GM12873 (cell line): Measurements from ENCODE around the gene UBE2H.

Source experiments
- TF ChIP-seq, protein P1 (sequence below): IDR thresholded peaks from 2 replicates; pipeline ENCODE4 v1.5.1; 2012; ENCODE audit warnings: low read depth, mild to moderate bottlenecking, moderate library complexity, low read length, control low read depth; ENCODE audit not compliant: insufficient read depth; ENCODE audit errors: missing control alignments

The UBE2H gene

DNA sequence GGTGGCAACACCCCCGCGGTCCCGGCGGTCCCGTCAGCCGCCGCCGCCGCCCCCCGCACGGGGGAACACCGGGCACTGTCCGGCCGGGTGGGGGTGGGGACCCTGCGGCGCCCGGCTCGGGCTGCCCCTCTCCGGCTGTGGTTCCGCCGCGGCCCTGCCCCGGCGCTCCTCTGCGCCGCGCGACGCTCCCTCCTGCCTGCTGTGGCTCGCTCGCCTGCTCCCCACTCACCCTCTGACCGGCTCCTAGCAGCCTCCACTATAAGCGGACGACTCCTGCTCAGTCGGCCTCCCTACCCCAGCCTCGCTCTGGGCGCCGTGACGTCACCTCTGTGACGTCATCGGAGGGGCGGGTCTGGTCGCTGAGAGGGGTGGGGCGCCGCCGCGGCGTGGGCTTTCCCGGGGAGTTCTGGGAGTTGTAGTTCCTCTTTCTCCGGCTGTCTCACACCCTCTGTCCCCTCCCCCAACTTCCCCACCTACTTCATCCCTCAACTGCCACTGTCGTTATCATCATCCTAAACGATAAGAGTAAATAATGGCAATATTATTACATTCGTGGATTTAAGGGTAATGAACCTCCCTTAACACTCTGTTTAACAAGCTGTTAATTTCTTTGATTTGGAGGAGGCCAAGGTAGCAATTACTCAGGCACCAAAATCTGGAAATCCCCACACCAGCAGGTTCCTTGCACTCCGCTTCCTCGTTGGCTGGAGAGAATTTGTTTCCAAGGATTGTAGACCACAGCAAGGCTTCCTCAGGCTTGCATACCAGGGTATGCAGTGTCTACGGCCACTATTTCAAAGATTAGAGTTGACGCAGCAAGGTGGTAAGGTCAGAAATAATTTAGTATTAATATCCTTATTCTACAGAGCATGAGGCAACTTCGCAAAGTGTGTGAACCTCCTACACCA is at the start of gene UBE2H:
UBE2H (minus strand) TSS at position 308 of the 908 bp plus-strand sequence. CDS start 405 bp downstream, outside the sequence.
- TF ChIP-seq, protein P1, sequence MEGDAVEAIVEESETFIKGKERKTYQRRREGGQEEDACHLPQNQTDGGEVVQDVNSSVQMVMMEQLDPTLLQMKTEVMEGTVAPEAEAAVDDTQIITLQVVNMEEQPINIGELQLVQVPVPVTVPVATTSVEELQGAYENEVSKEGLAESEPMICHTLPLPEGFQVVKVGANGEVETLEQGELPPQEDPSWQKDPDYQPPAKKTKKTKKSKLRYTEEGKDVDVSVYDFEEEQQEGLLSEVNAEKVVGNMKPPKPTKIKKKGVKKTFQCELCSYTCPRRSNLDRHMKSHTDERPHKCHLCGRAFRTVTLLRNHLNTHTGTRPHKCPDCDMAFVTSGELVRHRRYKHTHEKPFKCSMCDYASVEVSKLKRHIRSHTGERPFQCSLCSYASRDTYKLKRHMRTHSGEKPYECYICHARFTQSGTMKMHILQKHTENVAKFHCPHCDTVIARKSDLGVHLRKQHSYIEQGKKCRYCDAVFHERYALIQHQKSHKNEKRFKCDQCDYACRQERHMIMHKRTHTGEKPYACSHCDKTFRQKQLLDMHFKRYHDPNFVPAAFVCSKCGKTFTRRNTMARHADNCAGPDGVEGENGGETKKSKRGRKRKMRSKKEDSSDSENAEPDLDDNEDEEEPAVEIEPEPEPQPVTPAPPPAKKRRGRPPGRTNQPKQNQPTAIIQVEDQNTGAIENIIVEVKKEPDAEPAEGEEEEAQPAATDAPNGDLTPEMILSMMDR = no peak

DNA sequence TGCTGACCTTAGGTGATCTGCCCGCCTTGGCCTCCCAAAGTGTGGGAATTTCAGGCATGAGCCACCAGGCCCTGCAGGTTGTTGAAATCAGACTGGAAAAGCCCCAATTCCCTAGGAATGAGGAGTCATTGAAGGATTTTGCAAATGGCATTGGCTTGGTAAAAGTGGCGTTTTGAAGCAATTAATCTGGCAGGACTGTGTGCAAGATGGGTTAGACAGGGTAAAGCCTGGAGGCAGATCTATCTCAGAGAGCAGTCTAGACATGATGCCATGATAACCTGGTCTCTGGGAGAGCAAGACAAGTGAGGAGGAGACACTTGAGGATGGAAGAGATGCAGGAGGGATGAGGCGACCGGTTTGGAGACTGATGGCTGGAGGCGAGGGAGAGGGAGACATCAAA is 45.7 kb upstream of the UBE2H start:
- TF ChIP-seq, protein P1 = no peak

DNA sequence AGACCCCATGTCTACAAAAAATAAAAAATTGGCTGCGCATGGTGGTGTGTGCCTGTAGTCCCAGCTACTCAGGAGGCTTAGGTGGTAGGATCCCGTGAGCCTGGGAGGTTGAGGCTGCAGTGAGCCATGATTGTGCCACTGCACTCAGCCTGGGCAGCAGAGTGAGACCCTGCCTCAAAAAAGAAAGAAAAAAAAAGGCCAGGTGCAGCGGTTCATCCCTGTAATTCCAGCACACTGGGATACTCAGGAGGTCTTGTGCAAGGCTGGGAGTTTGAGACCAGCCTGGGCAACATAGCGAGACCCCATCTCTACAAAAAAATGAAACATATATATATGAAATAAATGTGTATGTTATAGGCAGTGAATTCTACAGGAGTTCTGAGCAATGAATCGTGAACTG is 44.5 kb upstream of the UBE2H start:
- TF ChIP-seq, protein P1 = no peak

DNA sequence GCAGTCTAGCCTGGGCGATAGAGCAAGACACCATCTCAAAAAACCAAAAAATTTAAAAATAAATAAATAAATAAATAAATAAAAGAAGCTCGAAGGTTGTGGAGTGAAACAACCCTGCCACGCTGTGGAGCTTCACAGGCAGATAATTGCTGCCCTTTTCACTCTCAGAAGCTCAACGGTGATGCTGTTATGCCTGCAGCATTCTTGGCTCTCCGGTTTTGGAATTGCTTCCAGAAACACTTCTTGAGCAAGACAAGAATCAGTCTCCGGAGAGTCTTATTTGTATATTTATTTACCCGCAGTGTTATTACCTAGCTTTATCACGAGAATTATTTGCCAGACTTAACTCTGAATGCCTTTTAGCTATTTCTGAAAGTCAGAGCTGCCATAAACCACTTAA is 40.5 kb upstream of the UBE2H start:
- TF ChIP-seq, protein P1 = no peak

DNA sequence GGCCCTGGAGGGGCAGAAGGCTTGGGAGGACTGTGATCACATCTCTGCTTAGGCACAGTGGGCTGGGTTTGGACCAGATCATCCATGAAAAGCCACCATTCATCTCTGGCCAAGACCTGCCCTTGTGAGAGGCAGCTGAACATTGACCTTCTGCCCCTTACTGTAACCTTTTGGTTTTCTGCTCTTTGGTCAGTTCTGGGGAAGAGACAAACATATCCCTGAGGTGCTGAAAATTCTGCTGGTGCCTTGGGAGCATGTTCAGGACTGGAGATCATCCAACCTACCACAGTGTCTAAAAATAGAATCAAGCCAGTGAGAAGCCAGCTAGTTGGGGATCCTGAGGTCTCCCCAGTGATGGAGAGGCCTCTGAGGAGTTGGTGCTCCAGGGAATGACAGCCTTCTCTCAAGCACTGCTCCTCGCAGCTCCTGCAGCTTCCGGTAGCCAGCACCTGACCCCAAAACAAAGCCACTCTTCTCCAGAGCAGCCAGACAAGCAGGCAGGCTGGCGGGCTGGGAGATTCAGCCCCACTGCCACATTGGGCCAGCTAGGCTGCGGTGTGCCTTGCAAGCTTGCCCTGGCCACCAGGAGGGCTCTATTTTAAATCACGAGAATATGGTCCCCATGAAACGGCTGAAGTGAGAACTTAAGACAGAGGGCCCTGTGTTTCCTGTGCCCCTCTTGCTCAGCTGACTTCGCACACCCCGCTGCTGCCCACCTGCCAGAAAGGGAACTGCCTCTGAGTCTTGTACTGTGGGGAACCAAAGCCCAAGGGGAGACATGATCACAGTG is 37.8 kb upstream of the UBE2H start:
- TF ChIP-seq, protein P1 = no peak

DNA sequence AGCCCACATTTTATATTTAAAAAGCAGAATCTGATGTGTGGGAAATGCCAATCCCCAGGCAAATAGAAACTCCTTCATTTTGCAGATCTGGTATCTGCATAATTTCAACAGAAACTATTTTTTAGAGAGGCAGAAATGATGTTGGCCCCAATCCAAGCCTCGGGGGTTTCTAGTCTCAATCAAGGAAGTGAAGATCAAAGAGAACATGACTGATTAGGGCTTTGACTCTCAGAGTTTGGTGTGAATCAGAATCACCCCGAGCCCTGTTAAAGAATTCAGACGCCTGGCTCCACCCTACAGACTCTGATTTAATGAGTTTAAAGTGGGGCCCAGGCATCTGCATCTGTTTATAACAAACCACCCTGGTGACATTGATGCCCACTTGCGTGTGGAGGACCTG is 36.7 kb upstream of the UBE2H start:
- TF ChIP-seq, protein P1 = no peak

DNA sequence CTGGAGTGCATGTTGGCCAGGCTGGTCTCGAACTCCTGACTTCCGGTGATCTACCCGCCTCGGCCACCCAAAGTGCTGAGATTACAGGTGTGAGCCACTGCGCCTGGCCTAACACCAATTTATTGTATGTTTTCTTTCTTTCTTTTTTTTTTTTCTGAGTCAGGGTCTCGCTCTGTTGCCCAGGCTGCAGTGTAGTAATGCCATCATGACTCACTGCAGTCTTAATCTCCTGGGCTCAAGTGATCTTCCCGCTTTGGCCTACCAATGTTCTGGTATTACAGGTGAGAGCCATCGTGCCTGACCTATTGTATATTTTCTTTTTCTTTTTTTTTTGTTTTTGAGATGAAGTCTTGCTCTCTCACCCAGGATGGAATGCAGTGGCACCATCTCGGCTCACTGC is 33.8 kb upstream of the UBE2H start:
- TF ChIP-seq, protein P1 = no peak
